Stomach (tissue), 4 donors: ENCODE measurements around the gene OR4D6.

Source experiments
- POLR2A ChIP-seq, 4 donors: fragments of 450-650 bp; IDR thresholded peaks; one replicate each; pipeline ENCODE4 v1.6.1; 2016; ENCODE audit warnings: antibody characterized with exemption in 4 of 4, control low read depth in 2 of 4, mild to moderate bottlenecking in 1 of 4, moderate library complexity in 1 of 4
- TF ChIP-seq, protein P1 (sequence below), 7 experiments: fragments of 450-650 bp in 4 of 7; fragments of 200-600 bp in 3 of 7; sonication (generic) in 3 of 7; IDR thresholded peaks; one replicate each; pipeline ENCODE4 v1.5.1; 2016 to 2019; ENCODE audit warnings: antibody characterized with exemption in 7 of 7, control low read depth in 2 of 7, mild to moderate bottlenecking in 1 of 7

DNA sequence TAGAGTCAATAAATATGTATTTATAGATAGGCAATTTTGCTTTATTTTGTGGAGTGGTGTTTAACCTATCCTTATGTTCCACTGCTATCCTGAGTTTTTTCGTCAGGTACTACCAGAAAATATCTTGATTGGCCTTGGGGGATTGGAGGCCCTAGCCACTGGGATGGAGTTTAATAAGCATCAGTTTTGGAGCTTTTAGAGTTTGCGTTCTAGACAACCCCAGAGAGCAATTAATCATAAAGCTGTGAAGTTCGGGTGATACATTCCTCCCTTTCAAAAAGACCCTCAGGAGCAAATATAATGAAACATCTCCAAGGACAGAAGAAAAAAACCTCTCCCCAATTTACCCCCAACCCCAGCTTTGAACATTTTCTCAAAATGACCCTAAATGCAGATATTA is 20.6 kb upstream of the OR4D6 start, which contains the start of gene OR5A1:
- TF ChIP-seq POLR2A (IDR thresholded peaks at IDR 0.05): no peak
- TF ChIP-seq, protein P1, sequence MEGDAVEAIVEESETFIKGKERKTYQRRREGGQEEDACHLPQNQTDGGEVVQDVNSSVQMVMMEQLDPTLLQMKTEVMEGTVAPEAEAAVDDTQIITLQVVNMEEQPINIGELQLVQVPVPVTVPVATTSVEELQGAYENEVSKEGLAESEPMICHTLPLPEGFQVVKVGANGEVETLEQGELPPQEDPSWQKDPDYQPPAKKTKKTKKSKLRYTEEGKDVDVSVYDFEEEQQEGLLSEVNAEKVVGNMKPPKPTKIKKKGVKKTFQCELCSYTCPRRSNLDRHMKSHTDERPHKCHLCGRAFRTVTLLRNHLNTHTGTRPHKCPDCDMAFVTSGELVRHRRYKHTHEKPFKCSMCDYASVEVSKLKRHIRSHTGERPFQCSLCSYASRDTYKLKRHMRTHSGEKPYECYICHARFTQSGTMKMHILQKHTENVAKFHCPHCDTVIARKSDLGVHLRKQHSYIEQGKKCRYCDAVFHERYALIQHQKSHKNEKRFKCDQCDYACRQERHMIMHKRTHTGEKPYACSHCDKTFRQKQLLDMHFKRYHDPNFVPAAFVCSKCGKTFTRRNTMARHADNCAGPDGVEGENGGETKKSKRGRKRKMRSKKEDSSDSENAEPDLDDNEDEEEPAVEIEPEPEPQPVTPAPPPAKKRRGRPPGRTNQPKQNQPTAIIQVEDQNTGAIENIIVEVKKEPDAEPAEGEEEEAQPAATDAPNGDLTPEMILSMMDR (IDR thresholded peaks at IDR 0.05): no peak
